ENCODE measurements around the gene KCTD14. TPM values are rescaled to one million over a fixed set of nuclear protein-coding genes. Genes with fewer than 3 reads are reported as not detected.

Gene KCTD14
- total RNA-seq, 4 donors from 2014 or later = 11.6 to 23.7 (median 14.4) TPM

DNA sequence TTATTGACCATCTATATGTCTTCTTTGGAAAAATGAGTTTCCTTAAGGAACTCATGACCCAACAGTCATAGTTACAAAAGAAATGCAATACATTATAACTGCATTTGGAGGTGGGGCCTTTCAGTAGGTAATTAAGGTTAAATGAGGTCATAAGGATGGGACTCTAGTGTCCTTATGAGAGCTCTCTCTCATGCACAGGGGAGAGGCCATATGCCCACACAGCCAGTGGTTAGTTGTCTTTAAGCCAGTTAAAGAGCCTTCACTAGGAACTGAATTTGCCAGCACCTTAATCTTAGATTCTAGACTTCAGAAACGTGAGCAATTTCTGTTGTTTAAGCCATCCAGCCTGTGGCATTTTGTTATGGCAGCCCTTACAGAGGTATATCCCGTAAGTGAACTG is 56.0 kb downstream of the KCTD14 start:
- WGBS, 2 donors = 94 to 100% methylated on average over 2 of the region's 2 CpGs
- no peaks in the 10 kb centered on the region for H3K27me3 ChIP-seq
- no peaks in the 10 kb centered on the region for H3K36me3 ChIP-seq
- no peaks in the 10 kb centered on the region for H3K9me3 ChIP-seq
- H3K4me3 ChIP-seq (replicated peaks in 1 of 3) = no peak overlapping the region
- intact Hi-C loops (cut with DNase I) = no loop called here
- no peaks in the 10 kb centered on the region for H3K4me1 ChIP-seq
- no peak overlapping the region for H3K27ac ChIP-seq
- TF ChIP-seq POLR2A (IDR thresholded peaks at IDR 0.05) = no peak
- TF ChIP-seq, protein P1, sequence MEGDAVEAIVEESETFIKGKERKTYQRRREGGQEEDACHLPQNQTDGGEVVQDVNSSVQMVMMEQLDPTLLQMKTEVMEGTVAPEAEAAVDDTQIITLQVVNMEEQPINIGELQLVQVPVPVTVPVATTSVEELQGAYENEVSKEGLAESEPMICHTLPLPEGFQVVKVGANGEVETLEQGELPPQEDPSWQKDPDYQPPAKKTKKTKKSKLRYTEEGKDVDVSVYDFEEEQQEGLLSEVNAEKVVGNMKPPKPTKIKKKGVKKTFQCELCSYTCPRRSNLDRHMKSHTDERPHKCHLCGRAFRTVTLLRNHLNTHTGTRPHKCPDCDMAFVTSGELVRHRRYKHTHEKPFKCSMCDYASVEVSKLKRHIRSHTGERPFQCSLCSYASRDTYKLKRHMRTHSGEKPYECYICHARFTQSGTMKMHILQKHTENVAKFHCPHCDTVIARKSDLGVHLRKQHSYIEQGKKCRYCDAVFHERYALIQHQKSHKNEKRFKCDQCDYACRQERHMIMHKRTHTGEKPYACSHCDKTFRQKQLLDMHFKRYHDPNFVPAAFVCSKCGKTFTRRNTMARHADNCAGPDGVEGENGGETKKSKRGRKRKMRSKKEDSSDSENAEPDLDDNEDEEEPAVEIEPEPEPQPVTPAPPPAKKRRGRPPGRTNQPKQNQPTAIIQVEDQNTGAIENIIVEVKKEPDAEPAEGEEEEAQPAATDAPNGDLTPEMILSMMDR (IDR thresholded peaks at IDR 0.05) = no peak
- no peak for DNase-seq

DNA sequence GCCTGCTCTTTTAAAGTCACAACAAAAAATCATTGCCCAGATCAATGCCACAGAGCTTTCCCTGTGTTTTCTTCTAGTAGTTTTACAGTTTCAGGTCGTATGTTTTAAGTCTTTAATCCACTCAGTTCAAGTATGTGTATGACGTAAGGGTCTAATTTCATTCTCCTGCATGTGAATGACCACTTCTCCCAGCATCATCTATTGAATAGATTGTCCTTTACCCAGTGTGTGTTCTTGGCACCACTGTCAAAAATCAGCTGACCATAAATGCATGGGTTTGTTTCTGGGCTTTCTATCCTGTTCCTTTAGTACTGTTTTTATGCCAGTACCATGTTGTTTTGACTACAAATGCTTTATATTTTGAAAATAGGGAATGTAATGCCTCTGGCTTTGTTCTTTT is 56.7 kb downstream of the KCTD14 start:
- Histone ChIP-seq H3K4me3 (replicated peaks in 1 of 3) (no peak overlapping the region), H3K27me3 (no peaks in the 10 kb centered on the region), H3K36me3 (no peaks in the 10 kb centered on the region), H3K4me1 (no peaks in the 10 kb centered on the region), H3K9me3 (no peaks in the 10 kb centered on the region), H3K27ac (no peak overlapping the region)
- intact Hi-C loops (cut with DNase I) = no loop called here
- no peak for DNase-seq
- TF ChIP-seq POLR2A (IDR thresholded peaks at IDR 0.05) = no peak
- TF ChIP-seq, protein P1 (IDR thresholded peaks at IDR 0.05) = no peak
- 82 to 91% methylated on average over 2 of the region's 2 CpGs for WGBS, 2 donors

Other genes starting within 250 kb of the KCTD14 start
- 10 to 100 TPM; 55.0 to 88.8 (median 65.8) TPM for gene RSF1, start 202.6 kb downstream of the KCTD14 start, total RNA-seq
- gene AAMDC, start 202.1 kb downstream of the KCTD14 start, total RNA-seq = 10 to 100 TPM; 33.6 to 60.5 (median 39.0) TPM
- 10 to 100 TPM; 31.9 to 53.8 (median 43.7) TPM for gene INTS4, start 28.6 kb downstream of the KCTD14 start, total RNA-seq
- gene THRSP, start 40.6 kb upstream of the KCTD14 start, total RNA-seq = 1 to 10 TPM in 2 of 4 donors, under 1 TPM in 1, not detected in 1; 0.67 to 7.2 (median 2.8) TPM
- 100 to 1,000 TPM; 205 to 342 (median 228) TPM for gene NDUFC2, start 56.6 kb upstream of the KCTD14 start, total RNA-seq
- 10 to 100 TPM; 49.6 to 86.7 (median 52.5) TPM for gene ALG8, start 116.3 kb upstream of the KCTD14 start, total RNA-seq
- gene KCTD21, start 165.3 kb upstream of the KCTD14 start, total RNA-seq = 10 to 100 TPM; 16.6 to 23.4 (median 17.0) TPM
- gene USP35, start 165.6 kb upstream of the KCTD14 start, total RNA-seq = 10 to 100 TPM; 13.5 to 18.1 (median 14.3) TPM